AG04450 (cell line): ENCODE data around the gene KCNH2. TPM values are rescaled to one million over a fixed set of nuclear protein-coding genes. Genes with fewer than 3 reads are reported as not detected.

Experiments
- CTCF ChIA-PET: fragments of 300-600, 350-600 bp; formaldehyde crosslinking; extraction: SDS; loops from one replicate; lab custom pipeline; 2022; ENCODE audit warnings: antibody characterized with exemption, inconsistent platforms; lab: Charles Lee
- POLR2A ChIA-PET: fragments of 350-600 bp; formaldehyde crosslinking; extraction: SDS; loops from one replicate; lab custom pipeline; 2021; ENCODE audit warnings: antibody characterized with exemption, inconsistent platforms; lab: Yijun Ruan, JAX
- DNase-seq: peaks from one replicate; pipeline ENCODE4 v3.0.0-alpha.2; 2011; ENCODE audit warnings: low read depth, low spot score
- H3K27ac ChIP-seq: one replicate; pipeline ENCODE4 v1.5.1; 2012; ENCODE audit warnings: low read depth, low read length, control low read depth
- H3K27me3 ChIP-seq: one replicate; pipeline ENCODE4 v1.6.0; 2012; ENCODE audit warnings: low read length; ENCODE audit not compliant: control insufficient read depth, insufficient read depth
- H3K4me3 ChIP-seq: 2 replicates; pipeline ENCODE4 v1.5.1; 2011; ENCODE audit warnings: mild to moderate bottlenecking, low read depth, low read length, control low read depth
- H3K9me3 ChIP-seq: 2 replicates; pipeline ENCODE4 v1.5.1; 2012; ENCODE audit warnings: low read length; ENCODE audit not compliant: control insufficient read depth, insufficient read depth
- CTCF ChIP-seq: IDR thresholded peaks from 2 replicates; pipeline ENCODE4 v1.5.1; 2011; ENCODE audit warnings: low read depth, low read length, control low read depth, inconsistent platforms
- polyA plus RNA-seq: library from polyadenylated mRNA; depleted of rRNA; stranded (reverse); fragments of >200 nt; gene quantifications from 2 replicates; pipeline ENCODE4 v1.2.3, GENCODE V29; 2011

Gene KCNH2
- polyA plus RNA-seq, 1 experiment = 1.3 TPM

GRCh38 chr7:150942591-150943452, 35.3 kb downstream of the KCNH2 start:
- Histone ChIP-seq H3K27me3 (peaks cover 14% of the 10 kb centered on the region), H3K4me3 (no peak overlapping the region), H3K27ac (no peak overlapping the region), H3K9me3 (no peaks in the 10 kb centered on the region; the same call in 1 of the 2 replicates)
- no peak for DNase-seq
- POLR2A ChIA-PET = no interaction called here
- CTCF ChIA-PET = no interaction called here
- TF ChIP-seq CTCF = no peak

GRCh38 chr7:150942001-150942590, 36.0 kb downstream of the KCNH2 start:
- no peak for TF ChIP-seq CTCF
- no peaks in the 10 kb centered on the region; the same call in 1 of the 2 replicates for H3K9me3 ChIP-seq
- ChIA-PET POLR2A (no interaction called here), CTCF (no interaction called here)
- no peak for DNase-seq
- no peak overlapping the region for H3K4me3 ChIP-seq
- peaks cover 14% of the 10 kb centered on the region for H3K27me3 ChIP-seq
- no peak overlapping the region for H3K27ac ChIP-seq

DNA sequence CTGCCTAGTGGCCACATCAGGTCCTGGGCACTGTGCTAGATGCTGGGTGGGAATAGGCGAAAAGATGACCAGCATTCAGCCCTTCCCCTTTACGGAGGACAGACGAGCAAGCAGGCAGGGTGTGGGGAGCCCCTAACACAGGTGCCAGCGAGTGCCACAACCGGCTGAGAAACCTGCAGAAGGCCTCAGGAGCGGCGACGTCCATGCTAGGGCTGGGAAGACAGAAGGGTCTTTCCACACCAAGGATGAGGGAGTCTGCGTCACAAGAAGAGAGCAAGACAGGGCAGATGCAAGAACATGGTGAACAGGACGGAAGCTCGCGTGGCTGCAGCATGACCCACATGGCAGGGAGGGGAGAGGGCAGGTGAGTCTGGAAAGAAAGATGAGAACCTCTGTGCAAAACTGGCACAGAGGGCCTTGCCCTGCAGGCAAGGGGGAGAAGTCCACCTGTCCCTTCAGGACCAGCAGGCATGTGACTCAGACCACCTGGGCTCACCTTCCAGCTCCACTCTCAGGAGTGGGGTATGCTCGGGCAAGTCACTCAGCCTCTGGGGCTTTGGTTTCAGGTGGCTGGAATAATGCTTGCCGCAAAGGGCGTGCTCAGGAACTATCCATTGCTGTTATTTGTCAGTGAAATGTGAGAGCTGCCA, 36.6 kb downstream of the KCNH2 start:
- TF ChIP-seq CTCF = no peak
- Histone ChIP-seq H3K27ac (no peak overlapping the region), H3K27me3 (peaks cover 11% of the 10 kb centered on the region), H3K4me3 (no peak overlapping the region), H3K9me3 (no peaks in the 10 kb centered on the region; the same call in 1 of the 2 replicates)
- ChIA-PET POLR2A (no interaction called here), CTCF (no interaction called here)
- DNase-seq = no peak

DNA sequence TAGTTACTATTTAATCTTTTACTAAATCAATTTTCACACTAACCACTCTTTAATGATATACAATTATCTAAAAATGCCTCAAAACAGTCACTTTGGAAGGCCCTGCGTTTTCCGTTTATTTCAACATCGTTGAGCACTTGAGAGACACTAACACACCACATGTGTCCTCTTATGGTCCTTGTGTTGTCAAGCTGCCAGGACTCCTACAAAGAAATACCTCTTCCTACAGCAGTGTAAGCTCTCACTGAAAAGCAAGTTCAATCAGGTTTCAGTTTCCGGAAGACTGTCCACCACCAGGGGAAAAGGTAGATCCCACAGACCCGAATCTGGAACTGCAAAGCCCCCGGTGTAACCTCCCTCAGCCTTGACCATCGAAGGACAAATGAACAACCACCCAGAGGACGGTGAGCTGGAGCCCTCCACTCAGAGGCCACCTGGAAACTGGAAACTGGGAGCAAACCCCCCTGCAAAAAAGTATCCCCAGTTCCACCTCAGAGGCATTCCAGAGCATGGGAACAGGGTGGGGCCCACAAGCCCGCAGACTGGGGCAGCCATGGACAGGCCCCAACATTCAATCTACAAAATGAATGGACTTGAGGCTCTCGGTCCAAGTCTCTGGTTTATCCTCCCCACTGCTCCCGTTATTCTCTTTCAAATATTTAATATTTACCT, 37.6 kb downstream of the KCNH2 start:
- H3K9me3 ChIP-seq = no peaks in the 10 kb centered on the region
- no peak overlapping the region for H3K27ac ChIP-seq
- DNase-seq = no peak
- no peak for TF ChIP-seq CTCF
- POLR2A ChIA-PET = no interaction called here
- peaks cover 10% of the 10 kb centered on the region for H3K27me3 ChIP-seq
- CTCF ChIA-PET = no interaction called here
- no peak overlapping the region for H3K4me3 ChIP-seq
